ENCODE measurements around the gene TMEM273. TPM values are rescaled to one million over a fixed set of nuclear protein-coding genes. Genes with fewer than 3 reads are reported as not detected.

TMEM273 gene
- total RNA-seq, 1 experiment from 2014 or later, result 0.09 TPM

- TF ChIP-seq, protein P1, sequence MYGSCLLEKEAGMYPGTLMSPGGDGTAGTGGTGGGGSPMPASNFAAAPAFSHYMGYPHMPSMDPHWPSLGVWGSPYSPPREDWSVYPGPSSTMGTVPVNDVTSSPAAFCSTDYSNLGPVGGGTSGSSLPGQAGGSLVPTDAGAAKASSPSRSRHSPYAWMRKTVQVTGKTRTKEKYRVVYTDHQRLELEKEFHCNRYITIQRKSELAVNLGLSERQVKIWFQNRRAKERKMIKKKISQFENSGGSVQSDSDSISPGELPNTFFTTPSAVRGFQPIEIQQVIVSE (CRISPR knock-in tag; IDR thresholded peaks at IDR 0.05; ENCODE audit: borderline replicate concordance), result no peak
- TF ChIP-seq ELF4 (CRISPR knock-in tag; IDR thresholded peaks at IDR 0.05; ENCODE audit: low read depth), result no peak
These were observed 15.9 kb upstream of the TMEM273 start (continued) for GRCh38 chr10:49204119-49204518.

GRCh38 chr10:49202266-49202665 is 14.1 kb upstream of the TMEM273 start:
- no peak overlapping the region for H3K4me3 Mint-ChIP-seq
- ChIA-PET CTCF (no interaction called here), POLR2A (no interaction called here)
- TF ChIP-seq AFF4 (CRISPR knock-in tag; IDR thresholded peaks at IDR 0.05; ENCODE audit: borderline replicate concordance), result no peak
- TF ChIP-seq AR (CRISPR knock-in tag; IDR thresholded peaks at IDR 0.05), result no peak
- TF ChIP-seq FOXJ3 (CRISPR knock-in tag; IDR thresholded peaks at IDR 0.05; ENCODE audit: borderline replicate concordance), result no peak
- TF ChIP-seq ZBTB43 (CRISPR knock-in tag; IDR thresholded peaks at IDR 0.05), result no peak
- TF ChIP-seq RELA (CRISPR knock-in tag; IDR thresholded peaks at IDR 0.05; ENCODE audit: borderline replicate concordance), result no peak
- no peak for TF ChIP-seq FOXP4 (CRISPR knock-in tag; IDR thresholded peaks at IDR 0.05)
- TF ChIP-seq TP53 (CRISPR knock-in tag; IDR thresholded peaks at IDR 0.05), result no peak
- ATAC-seq, result no peak
- no peaks in the 10 kb centered on the region for H3K4me1 Mint-ChIP-seq
- H3K9me3 Mint-ChIP-seq, result peaks cover 19% of the 10 kb centered on the region
- no peaks in the 10 kb centered on the region; the same call in 1 of the 2 replicates for H3K27me3 Mint-ChIP-seq (ENCODE audit: low read depth)
- peaks cover 4% of the 10 kb centered on the region; the same call in 1 of the 2 replicates for H3K36me3 Mint-ChIP-seq
- no peak overlapping the region for H3K27ac Mint-ChIP-seq
- DNase-seq (ENCODE audit: low spot score), result no peak

DNA sequence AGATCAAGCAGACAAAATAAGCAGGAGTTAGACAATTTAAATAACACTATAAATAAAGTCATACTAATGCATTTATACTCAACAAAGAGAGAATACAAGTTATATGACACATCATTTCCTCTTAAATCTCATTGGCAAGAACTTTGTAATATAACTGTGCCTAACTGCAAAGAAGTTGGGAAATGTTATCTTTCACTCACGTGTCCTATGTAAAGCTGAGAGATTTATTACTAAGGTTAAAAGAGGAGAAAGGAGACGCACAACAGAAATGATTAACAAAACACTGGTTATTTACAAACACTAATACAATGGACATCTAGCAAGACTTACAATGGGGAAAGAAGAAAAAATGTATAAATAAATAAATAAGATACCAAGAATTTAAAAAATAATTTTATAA is 12.7 kb upstream of the TMEM273 start:
- Mint-ChIP-seq H3K4me3 (no peak overlapping the region), H3K27ac (no peak overlapping the region), H3K36me3 (peaks cover 4% of the 10 kb centered on the region; the same call in 1 of the 2 replicates), H3K9me3 (peaks cover 19% of the 10 kb centered on the region), H3K4me1 (no peaks in the 10 kb centered on the region), H3K27me3 (ENCODE audit: low read depth) (no peaks in the 10 kb centered on the region; the same call in 1 of the 2 replicates)
- DNase-seq (ENCODE audit: low spot score), result no peak
- ChIA-PET CTCF (no interaction called here), POLR2A (no interaction called here)
- ATAC-seq, result no peak
- no peak for TF ChIP-seq RELA (CRISPR knock-in tag; IDR thresholded peaks at IDR 0.05; ENCODE audit: borderline replicate concordance)
- TF ChIP-seq MYBL2 (CRISPR knock-in tag; IDR thresholded peaks at IDR 0.05), result no peak
- no peak for TF ChIP-seq RORB (CRISPR knock-in tag; IDR thresholded peaks at IDR 0.05)
- TF ChIP-seq AFF4 (CRISPR knock-in tag; IDR thresholded peaks at IDR 0.05; ENCODE audit: borderline replicate concordance), result no peak
- TF ChIP-seq ZNF423 (CRISPR knock-in tag; IDR thresholded peaks at IDR 0.05), result no peak
- no peak for TF ChIP-seq ZBTB21 (CRISPR knock-in tag; IDR thresholded peaks at IDR 0.05; ENCODE audit: borderline replicate concordance)
- TF ChIP-seq, protein P2, sequence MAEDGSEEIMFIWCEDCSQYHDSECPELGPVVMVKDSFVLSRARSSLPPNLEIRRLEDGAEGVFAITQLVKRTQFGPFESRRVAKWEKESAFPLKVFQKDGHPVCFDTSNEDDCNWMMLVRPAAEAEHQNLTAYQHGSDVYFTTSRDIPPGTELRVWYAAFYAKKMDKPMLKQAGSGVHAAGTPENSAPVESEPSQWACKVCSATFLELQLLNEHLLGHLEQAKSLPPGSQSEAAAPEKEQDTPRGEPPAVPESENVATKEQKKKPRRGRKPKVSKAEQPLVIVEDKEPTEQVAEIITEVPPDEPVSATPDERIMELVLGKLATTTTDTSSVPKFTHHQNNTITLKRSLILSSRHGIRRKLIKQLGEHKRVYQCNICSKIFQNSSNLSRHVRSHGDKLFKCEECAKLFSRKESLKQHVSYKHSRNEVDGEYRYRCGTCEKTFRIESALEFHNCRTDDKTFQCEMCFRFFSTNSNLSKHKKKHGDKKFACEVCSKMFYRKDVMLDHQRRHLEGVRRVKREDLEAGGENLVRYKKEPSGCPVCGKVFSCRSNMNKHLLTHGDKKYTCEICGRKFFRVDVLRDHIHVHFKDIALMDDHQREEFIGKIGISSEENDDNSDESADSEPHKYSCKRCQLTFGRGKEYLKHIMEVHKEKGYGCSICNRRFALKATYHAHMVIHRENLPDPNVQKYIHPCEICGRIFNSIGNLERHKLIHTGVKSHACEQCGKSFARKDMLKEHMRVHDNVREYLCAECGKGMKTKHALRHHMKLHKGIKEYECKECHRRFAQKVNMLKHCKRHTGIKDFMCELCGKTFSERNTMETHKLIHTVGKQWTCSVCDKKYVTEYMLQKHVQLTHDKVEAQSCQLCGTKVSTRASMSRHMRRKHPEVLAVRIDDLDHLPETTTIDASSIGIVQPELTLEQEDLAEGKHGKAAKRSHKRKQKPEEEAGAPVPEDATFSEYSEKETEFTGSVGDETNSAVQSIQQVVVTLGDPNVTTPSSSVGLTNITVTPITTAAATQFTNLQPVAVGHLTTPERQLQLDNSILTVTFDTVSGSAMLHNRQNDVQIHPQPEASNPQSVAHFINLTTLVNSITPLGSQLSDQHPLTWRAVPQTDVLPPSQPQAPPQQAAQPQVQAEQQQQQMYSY (CRISPR knock-in tag; IDR thresholded peaks at IDR 0.05), result no peak
